HL-60 (cell line): ENCODE results near the gene DHRS12.

Experiments used
- POLR2AphosphoS5 ChIP-seq: IDR thresholded peaks from 2 replicates; pipeline ENCODE4 v1.6.1; 2012; ENCODE audit warnings: low read depth
- SPI1 ChIP-seq: IDR thresholded peaks from 2 replicates; pipeline ENCODE4 v1.6.1; 2012; ENCODE audit warnings: low read depth, mild to moderate bottlenecking, borderline replicate concordance
- TF ChIP-seq, protein P1 (sequence below): IDR thresholded peaks from one replicate; pipeline ENCODE4 v1.5.1; 2011; ENCODE audit warnings: low read length, control low read depth, inconsistent platforms; ENCODE audit not compliant: insufficient read depth
- TF ChIP-seq, protein P2 (sequence below): IDR thresholded peaks from 2 replicates; pipeline ENCODE4 v1.6.1; 2012; ENCODE audit warnings: low read depth; ENCODE audit not compliant: insufficient replicate concordance

DNA sequence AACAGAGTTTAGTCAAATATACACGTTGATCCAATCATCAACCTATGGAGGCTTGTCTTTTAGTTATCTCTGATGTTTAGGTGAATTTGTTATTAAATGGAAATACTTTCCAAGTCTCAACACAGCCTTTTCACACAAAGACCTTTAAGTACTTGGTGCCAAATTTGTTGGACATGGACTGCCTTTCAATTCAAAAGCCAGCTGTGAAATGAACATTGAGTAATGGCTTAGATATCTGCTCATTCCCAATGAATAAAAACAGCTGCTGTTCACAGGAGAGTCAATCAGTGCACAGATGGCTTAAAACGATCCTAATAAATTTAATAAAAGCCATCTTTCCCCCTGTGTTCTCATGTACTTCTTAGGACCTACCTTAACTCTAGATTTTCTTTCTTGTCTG lies 19.9 kb upstream of the DHRS12 start:
- TF ChIP-seq, protein P1, sequence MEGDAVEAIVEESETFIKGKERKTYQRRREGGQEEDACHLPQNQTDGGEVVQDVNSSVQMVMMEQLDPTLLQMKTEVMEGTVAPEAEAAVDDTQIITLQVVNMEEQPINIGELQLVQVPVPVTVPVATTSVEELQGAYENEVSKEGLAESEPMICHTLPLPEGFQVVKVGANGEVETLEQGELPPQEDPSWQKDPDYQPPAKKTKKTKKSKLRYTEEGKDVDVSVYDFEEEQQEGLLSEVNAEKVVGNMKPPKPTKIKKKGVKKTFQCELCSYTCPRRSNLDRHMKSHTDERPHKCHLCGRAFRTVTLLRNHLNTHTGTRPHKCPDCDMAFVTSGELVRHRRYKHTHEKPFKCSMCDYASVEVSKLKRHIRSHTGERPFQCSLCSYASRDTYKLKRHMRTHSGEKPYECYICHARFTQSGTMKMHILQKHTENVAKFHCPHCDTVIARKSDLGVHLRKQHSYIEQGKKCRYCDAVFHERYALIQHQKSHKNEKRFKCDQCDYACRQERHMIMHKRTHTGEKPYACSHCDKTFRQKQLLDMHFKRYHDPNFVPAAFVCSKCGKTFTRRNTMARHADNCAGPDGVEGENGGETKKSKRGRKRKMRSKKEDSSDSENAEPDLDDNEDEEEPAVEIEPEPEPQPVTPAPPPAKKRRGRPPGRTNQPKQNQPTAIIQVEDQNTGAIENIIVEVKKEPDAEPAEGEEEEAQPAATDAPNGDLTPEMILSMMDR = no peak
- TF ChIP-seq POLR2AphosphoS5 = no peak
- TF ChIP-seq, protein P2, sequence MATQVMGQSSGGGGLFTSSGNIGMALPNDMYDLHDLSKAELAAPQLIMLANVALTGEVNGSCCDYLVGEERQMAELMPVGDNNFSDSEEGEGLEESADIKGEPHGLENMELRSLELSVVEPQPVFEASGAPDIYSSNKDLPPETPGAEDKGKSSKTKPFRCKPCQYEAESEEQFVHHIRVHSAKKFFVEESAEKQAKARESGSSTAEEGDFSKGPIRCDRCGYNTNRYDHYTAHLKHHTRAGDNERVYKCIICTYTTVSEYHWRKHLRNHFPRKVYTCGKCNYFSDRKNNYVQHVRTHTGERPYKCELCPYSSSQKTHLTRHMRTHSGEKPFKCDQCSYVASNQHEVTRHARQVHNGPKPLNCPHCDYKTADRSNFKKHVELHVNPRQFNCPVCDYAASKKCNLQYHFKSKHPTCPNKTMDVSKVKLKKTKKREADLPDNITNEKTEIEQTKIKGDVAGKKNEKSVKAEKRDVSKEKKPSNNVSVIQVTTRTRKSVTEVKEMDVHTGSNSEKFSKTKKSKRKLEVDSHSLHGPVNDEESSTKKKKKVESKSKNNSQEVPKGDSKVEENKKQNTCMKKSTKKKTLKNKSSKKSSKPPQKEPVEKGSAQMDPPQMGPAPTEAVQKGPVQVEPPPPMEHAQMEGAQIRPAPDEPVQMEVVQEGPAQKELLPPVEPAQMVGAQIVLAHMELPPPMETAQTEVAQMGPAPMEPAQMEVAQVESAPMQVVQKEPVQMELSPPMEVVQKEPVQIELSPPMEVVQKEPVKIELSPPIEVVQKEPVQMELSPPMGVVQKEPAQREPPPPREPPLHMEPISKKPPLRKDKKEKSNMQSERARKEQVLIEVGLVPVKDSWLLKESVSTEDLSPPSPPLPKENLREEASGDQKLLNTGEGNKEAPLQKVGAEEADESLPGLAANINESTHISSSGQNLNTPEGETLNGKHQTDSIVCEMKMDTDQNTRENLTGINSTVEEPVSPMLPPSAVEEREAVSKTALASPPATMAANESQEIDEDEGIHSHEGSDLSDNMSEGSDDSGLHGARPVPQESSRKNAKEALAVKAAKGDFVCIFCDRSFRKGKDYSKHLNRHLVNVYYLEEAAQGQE = no peak
- TF ChIP-seq SPI1 = no peak
